Cardiac muscle cell (in vitro differentiated cells and primary cell): Measurements from ENCODE around the gene ABLIM1. TPM values are rescaled to one million over a fixed set of nuclear protein-coding genes. Genes with fewer than 3 reads are reported as not detected.

Source experiments
- DNase-seq, 2 donors: peaks; one replicate each; pipeline versions ENCODE4 v3.0.0 to v3.0.0-alpha.2; 2010 to 2017; ENCODE audit warnings: low read depth in 1 of 2, low spot score in 1 of 2
- H3K27ac ChIP-seq: fragments of 200-600 bp; sonication (generic); 2 replicates; pipeline ENCODE4 v1.5.1; 2016
- H3K27me3 ChIP-seq: fragments of 200-600 bp; sonication (generic); 2 replicates; pipeline ENCODE4 v1.6.0; 2016; ENCODE audit warnings: control low read depth
- H3K36me3 ChIP-seq: fragments of 200-600 bp; sonication (generic); 2 replicates; pipeline ENCODE4 v1.5.1; 2016; ENCODE audit warnings: control low read depth
- H3K4me1 ChIP-seq: fragments of 200-600 bp; sonication (generic); 2 replicates; pipeline ENCODE4 v1.8.1; 2017; ENCODE audit warnings: low read depth, mild to moderate bottlenecking, mixed run types
- H3K4me3 ChIP-seq: fragments of 200-600 bp; sonication (generic); 2 replicates; pipeline ENCODE4 v1.5.1; 2016; ENCODE audit warnings: mild to moderate bottlenecking
- H3K9me3 ChIP-seq: fragments of 200-600 bp; sonication (generic); 2 replicates; pipeline ENCODE4 v1.5.1; 2017; ENCODE audit warnings: low read depth, mild to moderate bottlenecking, control low read depth
- polyA plus RNA-seq: library from polyadenylated mRNA; unstranded; fragments of >200 nt; fragmentation: Nextera tagmentation; extraction: Ambion mirVana; gene quantifications from 2 replicates; pipeline ENCODE4 v1.2.1, GENCODE V29; 2016
- total RNA-seq: library from RNA; depleted of rRNA; stranded (reverse); fragments of >200 nt; gene quantifications from 2 replicates; pipeline ENCODE4 v1.2.3, GENCODE V29; 2016
- TF ChIP-seq, protein P1 (sequence below): IDR thresholded peaks from 2 replicates; pipeline ENCODE4 v1.5.1; 2012; ENCODE audit warnings: low read depth, mild to moderate bottlenecking, low read length

Gene ABLIM1
- total and polyA plus RNA-seq, 2 experiments from 2014 or later, result 105 to 148 TPM

DNA sequence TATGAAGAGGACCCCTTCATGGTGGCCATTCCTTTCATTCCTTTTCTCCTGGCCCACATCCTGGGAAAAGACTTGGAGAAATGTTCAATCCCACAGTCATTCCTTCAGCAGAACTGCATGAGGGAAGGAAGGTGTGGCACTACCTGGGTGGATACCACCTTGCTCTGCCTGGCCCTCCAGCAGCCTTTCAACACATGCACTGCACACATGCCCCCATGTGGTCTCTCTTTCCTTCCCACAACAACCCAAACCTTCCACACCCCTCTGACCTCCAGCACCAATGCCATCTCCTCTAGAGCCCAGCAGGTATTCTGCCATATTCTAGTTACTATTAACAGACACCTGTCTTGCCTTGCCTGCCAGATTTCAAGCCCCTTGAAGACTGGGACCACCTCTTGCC is 213.3 kb downstream of the ABLIM1 start:
- no peak overlapping the region for H3K27ac ChIP-seq
- no peak for DNase-seq
- H3K9me3 ChIP-seq, result no peaks in the 10 kb centered on the region
- peaks cover 50% of the 10 kb centered on the region for H3K36me3 ChIP-seq
- no peaks in the 10 kb centered on the region for H3K4me1 ChIP-seq
- TF ChIP-seq, protein P1, sequence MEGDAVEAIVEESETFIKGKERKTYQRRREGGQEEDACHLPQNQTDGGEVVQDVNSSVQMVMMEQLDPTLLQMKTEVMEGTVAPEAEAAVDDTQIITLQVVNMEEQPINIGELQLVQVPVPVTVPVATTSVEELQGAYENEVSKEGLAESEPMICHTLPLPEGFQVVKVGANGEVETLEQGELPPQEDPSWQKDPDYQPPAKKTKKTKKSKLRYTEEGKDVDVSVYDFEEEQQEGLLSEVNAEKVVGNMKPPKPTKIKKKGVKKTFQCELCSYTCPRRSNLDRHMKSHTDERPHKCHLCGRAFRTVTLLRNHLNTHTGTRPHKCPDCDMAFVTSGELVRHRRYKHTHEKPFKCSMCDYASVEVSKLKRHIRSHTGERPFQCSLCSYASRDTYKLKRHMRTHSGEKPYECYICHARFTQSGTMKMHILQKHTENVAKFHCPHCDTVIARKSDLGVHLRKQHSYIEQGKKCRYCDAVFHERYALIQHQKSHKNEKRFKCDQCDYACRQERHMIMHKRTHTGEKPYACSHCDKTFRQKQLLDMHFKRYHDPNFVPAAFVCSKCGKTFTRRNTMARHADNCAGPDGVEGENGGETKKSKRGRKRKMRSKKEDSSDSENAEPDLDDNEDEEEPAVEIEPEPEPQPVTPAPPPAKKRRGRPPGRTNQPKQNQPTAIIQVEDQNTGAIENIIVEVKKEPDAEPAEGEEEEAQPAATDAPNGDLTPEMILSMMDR, result no peak
- no peaks in the 10 kb centered on the region for H3K27me3 ChIP-seq
- no peak overlapping the region for H3K4me3 ChIP-seq

DNA sequence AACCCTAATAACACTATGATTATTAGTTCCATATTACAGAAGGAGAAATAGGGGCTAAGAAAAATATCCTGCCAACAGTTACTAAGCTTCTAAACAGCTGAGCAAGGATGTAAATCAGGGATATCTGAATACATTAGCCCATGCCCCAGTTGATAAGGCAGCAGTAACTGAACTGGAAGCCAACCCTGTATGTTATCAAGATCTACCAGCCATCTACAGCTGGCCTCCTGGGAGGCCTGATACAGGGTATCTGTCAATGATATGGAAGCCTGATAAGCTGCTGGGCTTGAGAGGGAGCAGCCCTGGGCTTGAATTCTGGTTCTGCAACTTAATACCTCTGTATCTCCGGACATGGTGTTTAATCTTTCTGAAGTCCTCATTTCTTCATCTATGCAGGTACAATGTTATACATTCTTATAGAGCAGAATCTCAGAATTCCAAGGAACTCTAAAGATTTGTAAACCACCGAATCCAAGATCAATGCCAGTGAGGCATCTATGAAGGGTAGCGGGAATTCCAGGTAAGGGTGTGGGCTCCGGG is 215.9 kb downstream of the ABLIM1 start:
- H3K27me3 ChIP-seq, result no peaks in the 10 kb centered on the region
- no peak for DNase-seq
- TF ChIP-seq, protein P1, result no peak
- H3K27ac ChIP-seq, result no peak overlapping the region
- H3K4me1 ChIP-seq, result no peaks in the 10 kb centered on the region
- H3K4me3 ChIP-seq, result no peak overlapping the region
- H3K9me3 ChIP-seq, result no peaks in the 10 kb centered on the region
- peaks cover 69% of the 10 kb centered on the region for H3K36me3 ChIP-seq

DNA sequence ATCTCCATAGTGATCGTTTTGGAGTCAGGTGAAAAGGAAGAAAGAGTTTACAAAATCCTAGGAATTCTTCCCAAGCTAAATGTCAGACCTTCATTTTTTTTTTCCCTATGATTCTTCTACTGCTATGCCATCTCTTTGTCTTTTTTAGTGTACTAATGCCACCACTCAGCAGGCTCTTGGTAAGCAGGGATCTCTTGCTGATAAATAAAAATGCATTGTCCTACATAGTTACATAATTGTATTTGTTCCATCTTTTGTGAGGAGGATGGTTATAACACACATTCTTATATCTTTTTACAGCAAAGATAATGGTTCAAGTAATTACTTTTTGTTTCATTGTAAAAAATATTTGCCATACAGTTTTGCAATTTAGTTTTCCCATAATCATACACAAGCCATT is 217.0 kb downstream of the ABLIM1 start:
- DNase-seq, result no peak
- Histone ChIP-seq H3K9me3 (no peaks in the 10 kb centered on the region), H3K27me3 (no peaks in the 10 kb centered on the region), H3K27ac (no peak overlapping the region), H3K4me3 (no peak overlapping the region), H3K36me3 (peaks cover 65% of the 10 kb centered on the region), H3K4me1 (no peaks in the 10 kb centered on the region)
- TF ChIP-seq, protein P1, result no peak

DNA sequence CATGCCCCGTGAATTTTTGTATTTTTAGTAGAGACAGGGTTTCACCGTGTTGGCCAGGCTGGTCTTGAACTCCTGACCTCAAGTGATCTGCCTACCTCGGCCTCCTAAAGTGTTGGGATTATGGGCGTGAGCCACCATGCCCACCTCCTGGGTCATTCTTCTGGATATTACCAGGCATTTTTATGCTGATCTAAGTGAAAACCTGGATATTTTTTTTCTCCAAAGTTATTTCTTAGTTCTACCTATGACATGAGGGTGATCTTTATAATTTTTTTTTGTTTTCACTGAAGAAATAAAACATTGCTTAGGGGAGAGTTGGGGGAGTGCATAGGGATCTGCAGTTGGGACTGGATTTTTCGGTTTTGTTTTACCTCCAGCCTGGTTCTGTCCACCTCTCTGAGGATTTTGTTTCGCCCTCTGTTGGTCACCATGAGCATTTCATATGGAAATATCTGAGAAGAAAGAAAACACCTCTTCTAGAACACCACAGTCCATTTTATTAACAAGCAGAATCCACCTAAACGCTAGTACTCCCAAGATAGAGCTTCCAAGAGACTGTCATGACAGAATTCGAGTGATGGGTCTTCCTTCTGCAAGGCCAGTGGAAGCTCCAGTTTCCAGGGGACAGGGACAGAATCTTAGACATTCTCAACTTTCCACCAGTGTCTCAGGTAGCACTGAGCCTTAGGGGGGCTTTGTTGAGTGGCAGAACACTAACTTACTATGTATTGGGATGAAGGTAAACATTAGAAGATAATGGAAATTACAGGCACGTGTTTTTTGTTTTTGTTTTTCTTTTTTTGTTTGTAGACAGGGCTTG is 220.4 kb downstream of the ABLIM1 start:
- Histone ChIP-seq H3K27ac (no peak overlapping the region), H3K9me3 (no peaks in the 10 kb centered on the region), H3K4me1 (no peaks in the 10 kb centered on the region), H3K36me3 (peaks cover 74% of the 10 kb centered on the region), H3K27me3 (no peaks in the 10 kb centered on the region), H3K4me3 (no peak overlapping the region)
- TF ChIP-seq, protein P1, result peak; percentile 61
- DNase-seq, result peak in 1 of 2 donors; percentile 44

DNA sequence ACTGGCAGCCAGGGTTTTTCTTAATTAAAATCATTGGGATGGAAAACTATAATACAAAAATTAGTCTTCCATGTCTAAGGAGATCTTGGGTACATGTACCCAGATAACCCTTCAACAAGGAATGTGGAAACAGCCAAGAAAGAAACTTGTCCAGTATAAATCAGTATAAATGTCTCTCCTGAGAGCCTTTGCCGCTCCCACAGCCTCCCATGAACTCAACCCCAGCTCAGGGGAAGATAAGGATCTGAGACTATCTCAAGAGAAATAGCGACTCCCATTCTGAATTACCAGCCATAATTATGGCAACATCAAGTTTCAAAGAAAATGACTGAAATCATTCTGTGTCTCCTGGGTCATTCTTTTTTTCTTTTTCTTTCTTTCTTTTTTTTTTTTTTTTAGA is 221.1 kb downstream of the ABLIM1 start:
- Histone ChIP-seq H3K27ac (no peak overlapping the region), H3K4me3 (no peak overlapping the region), H3K27me3 (no peaks in the 10 kb centered on the region), H3K36me3 (peaks cover 71% of the 10 kb centered on the region), H3K4me1 (no peaks in the 10 kb centered on the region), H3K9me3 (no peaks in the 10 kb centered on the region)
- DNase-seq, result no peak
- TF ChIP-seq, protein P1, result no peak
